ENCODE measurements around the gene TRUB2. TPM values are rescaled to one million over a fixed set of nuclear protein-coding genes. Genes with fewer than 3 reads are reported as not detected.

Gene TRUB2
- 16.2 and 24.9 TPM in 2 replicates for total RNA-seq

DNA sequence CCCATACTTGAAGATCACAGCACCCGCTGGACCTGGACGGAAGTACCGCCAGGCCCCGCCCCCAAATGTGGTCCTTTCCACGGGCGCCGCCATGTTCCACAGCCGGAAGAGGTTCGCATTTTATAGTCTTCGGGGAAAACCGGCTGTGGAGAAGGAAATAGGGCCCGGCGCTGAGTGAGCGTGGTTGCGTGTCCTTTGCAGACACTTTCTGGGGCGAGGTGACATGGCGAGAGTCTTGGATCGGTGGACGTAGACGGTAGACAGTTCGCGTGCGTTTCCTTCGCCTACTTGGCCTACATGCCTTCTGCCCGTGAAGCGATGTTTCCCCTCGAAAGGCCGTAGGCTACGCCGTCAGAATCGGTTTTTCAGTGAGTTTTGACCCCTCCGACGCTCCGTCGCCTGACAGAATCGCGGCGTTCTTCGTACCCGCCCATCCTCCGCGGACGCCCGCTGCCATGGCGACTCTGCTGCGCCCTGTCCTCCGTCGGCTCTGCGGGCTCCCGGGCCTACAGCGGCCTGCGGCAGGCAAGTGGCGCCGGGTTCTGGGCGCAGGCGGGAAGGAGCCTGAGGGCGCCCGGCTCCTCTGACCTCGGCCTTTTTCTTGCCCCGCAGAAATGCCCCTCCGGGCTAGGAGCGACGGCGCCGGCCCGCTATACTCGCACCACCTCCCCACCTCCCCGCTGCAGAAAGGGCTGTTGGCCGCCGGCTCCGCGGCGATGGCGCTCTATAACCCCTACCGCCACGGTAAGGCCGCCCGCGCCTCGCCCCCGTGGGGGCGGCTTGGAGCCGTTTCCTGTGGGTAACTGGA lies at the start of gene TRUB2, which contains the start of gene COQ4:
Gene TRUB2, minus strand, starts transcription at position 44 of the 808 bp plus-strand sequence. Its CDS starts 39 bp downstream, at position 5.
Gene COQ4, plus strand, starts transcription at position 436 of the 808 bp plus-strand sequence. Its CDS starts 20 bp downstream, at position 456.
- peak; percentile 96 for DNase-seq

- peak; percentile 32 for DNase-seq
Observed at GRCh38 chr9:128371630-128372117, 49.4 kb upstream of the TRUB2 start.

DNA sequence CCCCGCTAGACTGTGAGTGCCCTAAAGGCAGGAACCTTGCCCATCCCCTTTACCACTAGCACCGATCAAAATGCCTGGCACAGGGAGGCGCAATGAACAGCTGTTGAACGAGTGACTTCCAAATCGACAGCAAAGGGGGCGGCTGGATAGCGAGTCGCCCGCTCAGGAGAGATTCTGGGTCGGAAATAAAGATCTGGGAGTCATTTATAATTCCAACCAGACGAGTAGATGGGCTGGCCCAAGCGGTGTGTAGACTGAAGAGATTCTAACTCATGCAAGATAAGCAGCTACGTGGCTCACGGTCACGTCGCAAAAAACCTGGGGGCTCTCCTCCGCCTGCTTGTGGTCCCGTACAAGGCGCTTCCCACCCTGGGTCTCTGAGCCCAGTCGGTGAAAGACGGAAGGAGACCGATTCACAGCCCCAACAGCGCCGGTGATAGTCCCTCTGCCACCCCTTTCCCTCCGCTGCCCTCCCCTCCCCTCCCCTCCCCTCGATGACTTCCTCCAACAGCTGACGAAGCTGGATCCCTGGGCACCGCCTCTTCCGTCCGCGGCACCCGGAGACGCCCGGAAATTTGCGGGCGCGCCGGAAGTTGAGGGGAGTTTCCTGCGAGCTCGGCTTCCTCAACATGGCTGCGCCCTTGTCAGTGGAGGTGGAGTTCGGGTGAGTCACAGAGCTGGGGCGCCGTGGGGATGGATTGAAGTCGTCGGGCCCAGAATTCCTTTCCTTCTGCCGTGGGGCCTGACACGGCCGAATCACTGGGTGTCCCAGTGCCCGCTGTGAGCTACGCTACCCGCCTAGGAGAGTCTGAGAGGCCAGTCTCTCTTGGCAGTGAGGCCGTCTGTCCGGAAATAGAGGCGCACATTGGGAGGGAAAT lies 48.7 kb upstream of the TRUB2 start, which contains the start of gene URM1:
Gene URM1, plus strand, starts transcription at position 623 of the 878 bp plus-strand sequence. Its CDS starts 7 bp downstream, at position 630.
- peak; percentile 96 for DNase-seq

- DNase-seq, result no peak
Observed at GRCh38 chr9:128370367-128370751, 48.1 kb upstream of the TRUB2 start.

DNA sequence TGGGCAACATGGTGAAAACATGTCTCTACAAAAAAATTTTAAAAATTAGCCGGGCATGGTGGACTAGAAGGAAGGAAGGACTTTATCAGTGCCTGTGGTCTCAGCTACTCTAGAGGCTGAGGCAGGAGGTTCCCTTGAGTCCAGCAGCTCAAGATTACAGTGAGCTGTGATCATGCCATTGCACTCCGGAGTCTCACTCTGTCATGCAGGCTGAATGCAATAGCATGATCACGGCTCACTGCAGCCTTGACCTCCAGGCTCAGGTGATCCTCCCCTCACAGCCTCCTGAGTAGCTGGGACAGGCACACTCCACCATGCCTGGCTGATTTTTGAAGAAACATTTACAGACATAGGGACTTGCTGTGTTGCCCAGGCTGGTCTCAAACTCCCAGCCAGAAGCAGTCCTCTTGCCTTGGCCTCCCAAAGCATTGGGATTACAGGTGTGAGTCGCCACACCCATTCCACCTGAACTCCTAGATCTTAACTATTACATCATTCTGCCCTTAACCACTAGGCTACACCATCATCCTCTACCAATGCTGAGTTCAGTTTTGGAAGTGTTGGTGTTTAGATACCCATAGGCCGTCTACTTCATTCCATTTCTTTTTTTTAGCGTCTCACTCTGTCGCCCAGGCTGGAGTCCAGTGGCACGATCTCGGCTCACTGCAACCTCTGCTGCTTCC lies 46.9 kb upstream of the TRUB2 start:
- no peak for DNase-seq

GRCh38 chr9:128365525-128365924 lies 43.3 kb upstream of the TRUB2 start:
- DNase-seq, result no peak

DNA sequence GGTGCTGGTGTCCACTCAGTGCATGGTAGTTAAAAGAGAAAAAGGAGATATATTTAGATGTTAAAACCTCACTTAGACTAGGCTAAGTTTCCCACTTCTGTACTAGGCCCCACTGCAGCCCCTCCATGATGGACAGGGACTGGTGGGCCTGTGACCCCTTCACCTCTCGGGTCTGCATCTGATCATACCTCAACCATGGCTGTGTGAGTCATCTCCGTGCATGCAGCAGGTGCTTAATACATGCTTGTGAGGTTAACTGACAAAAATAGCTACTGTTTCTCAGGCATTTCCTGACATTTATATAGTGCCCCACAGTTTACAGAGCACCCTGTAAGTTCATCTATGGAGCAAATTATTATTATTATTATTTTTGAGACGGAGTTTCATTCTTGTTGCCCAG lies 40.5 kb upstream of the TRUB2 start:
- DNase-seq, result no peak

- DNase-seq, result peak; percentile 91
Observed at GRCh38 chr9:128361986-128362646, 39.9 kb upstream of the TRUB2 start.

DNA sequence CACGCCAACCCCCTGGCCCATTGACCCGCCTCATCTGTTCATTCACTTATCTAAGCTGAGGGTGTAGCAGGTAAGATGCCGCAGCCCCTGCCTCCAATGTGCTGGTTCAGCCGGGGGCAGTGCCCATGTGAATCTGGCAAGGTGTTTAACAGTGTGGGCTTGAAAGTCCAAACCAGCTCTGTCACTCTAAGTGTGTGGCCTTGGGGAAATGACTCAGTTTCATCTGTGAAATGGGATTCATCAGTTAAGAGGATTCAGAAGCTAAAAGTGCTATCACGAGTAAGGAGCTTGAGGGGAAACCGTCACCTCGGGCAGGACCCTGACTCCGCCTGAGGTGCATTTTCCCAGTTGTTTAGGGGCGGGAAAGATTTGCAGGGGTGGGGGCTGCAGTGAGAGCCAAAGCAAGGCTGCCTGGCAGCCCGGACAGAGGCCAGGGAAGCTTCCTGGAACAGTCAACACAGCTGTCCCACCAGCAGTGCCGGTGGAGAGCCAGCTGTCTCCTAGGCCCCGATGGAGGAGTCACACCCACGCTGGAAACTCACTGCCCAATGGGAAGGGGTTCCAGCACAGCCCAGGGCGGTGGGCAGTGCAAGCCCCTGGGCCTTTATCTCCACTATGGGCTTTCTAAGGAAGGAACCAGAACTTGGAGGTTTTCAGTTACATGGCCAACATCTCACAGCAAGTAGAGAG lies 39.2 kb upstream of the TRUB2 start:
- DNase-seq, result peak; percentile 26

GRCh38 chr9:128360826-128361225 lies 38.6 kb upstream of the TRUB2 start:
- no peak for DNase-seq

DNA sequence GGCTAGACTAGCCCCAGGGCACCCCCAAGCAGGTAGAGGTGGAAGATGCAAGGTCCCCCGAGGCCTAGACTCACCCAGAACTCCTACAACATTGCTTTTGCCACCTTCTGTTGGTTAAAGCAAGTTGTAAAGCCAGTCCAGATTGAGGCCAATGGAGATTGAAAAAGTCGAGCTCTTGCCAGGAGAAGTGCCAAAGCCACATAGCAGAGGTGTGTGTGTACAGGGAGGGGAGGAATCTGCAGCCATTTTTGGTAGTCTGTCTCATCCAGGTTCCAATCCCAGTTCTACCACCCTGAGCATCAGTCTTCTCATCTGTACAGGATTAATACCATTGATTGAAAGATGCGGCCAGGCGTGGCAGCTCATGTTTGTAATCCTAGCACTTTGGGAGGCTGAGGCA lies 36.6 kb upstream of the TRUB2 start:
- DNase-seq, result no peak

- DNase-seq, result no peak
Observed at GRCh38 chr9:128358090-128358489, 35.8 kb upstream of the TRUB2 start.

DNA sequence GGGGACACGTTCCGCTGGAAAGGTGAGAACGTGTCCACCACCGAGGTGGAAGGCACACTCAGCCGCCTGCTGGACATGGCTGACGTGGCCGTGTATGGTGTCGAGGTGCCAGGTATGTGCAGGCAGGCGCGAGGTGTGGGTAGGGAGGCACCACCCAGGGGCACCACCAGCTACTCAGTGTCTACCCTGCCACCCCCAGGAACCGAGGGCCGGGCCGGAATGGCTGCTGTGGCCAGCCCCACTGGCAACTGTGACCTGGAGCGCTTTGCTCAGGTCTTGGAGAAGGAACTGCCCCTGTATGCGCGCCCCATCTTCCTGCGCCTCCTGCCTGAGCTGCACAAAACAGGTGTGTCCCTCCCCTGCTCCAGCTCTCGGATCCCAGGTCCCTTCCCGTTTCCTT lies 33.2 kb upstream of the TRUB2 start:
- no peak for DNase-seq

DNA sequence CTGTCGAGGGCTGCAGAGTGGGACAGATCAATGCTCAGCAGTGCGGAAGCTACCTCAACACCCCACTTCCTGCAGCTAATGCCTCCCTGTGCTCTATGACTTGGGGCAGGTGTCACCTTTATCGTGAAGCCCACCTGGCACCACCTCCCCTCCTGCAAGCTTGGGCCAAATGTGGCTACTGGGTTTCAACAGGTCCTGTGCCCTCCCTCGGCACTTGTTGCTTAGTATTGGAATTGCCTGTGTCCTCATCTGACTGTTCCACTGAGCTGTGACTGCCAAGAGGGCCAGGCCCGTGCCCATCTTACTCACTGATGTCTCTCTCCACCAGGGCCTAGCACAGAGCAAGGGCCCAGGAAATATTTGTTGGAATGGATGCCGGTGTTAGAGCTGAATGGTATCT lies 27.5 kb upstream of the TRUB2 start:
- DNase-seq, result no peak

DNA sequence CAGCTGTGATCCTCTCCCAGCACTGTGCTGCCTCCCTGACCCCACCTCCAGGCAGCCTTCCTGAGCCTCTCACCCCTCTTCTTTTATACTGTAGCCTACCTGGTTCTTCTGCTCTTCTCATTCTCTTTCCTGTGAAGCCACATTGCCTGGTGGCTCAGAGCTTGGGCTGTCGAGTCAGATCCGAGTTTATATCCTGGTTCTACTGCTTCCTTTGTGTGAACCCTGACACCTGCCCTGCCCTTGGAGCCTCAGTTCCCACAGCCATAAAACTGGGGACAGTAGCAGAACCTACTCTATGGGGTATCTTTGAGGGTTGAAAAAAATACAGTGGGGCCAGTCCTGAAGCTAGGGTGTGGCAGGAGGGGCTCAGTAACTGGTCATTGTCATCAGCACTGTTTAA lies 26.9 kb upstream of the TRUB2 start:
- no peak for DNase-seq

DNA sequence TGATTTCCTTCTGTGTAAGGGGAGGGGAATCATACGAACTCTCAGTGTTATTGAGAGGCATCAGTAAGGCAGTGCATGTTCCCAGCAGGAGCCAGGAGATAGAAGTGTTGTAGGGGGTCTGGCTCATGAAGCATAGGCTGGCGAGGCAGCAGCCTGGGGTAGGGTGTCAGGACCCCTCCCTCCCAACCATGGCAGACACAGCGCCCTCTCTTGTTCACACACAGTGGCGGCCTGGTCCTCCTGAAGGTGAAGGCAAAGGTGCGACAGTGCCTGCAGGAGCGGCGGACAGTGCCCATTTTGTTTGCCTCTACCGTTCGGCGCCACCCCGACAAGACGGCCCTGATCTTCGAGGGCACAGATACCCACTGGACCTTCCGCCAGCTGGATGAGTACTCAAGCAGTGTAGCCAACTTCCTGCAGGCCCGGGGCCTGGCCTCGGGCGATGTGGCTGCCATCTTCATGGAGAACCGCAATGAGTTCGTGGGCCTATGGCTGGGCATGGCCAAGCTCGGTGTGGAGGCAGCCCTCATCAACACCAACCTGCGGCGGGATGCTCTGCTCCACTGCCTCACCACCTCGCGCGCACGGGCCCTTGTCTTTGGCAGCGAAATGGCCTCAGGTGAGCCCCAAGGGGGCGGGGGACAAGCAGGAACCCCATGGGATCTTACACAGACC lies 22.8 kb upstream of the TRUB2 start:
- DNase-seq, result no peak

- DNase-seq, result no peak
Observed at GRCh38 chr9:128343855-128344254, 21.6 kb upstream of the TRUB2 start.

DNA sequence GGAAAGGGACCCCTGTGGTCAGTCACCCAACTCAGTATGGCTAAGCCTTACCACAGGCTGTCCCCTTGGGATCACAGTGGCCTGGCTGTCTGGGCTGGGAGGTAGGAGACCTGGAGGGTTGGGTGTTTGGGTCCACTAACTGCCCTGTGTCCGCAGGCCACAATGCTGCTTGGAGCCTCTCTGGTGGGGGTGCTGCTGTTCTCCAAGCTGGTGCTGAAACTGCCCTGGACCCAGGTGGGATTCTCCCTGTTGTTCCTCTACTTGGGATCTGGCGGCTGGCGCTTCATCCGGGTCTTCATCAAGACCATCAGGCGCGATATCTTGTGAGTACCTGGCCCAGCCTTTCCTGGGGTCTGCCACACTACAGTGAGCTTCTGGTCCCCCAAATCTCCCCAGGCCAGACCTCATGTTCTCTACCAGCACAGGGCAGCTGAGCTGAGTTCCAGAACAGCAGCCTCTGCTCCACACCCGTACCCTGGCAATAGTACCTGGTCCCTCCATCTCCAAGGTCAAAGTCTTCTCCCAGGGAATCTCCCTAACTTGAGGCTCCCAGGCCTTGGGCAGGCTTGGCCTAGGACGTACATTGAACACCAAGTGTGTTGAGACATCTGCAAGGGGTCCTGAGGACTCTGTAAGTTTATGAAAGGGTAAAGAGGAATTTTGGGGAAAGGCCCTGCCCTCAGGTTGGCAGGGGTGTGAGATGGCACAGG lies 20.9 kb upstream of the TRUB2 start:
- no peak for DNase-seq

- DNase-seq, result peak; percentile 86
Observed at GRCh38 chr9:128341435-128341849, 19.2 kb upstream of the TRUB2 start.
